Muscle of leg (tissue), 11 donors: Measurements from ENCODE around the gene ARHGDIG. TPM values are rescaled to one million over a fixed set of nuclear protein-coding genes. Genes with fewer than 3 reads are reported as not detected.

ENCODE experiments used
- DNase-seq: peaks from one replicate; pipeline ENCODE4 v3.0.0; 2013
- H3K27ac ChIP-seq: one replicate; pipeline ENCODE4 v1.5.1; 2013; ENCODE audit warnings: mild to moderate bottlenecking, low read length, control low read depth
- H3K27me3 ChIP-seq: one replicate; pipeline ENCODE4 v1.6.1; 2013; ENCODE audit warnings: low read length; ENCODE audit not compliant: control insufficient read depth, insufficient read depth
- H3K36me3 ChIP-seq: one replicate; pipeline ENCODE4 v1.6.1; 2013; ENCODE audit warnings: low read length; ENCODE audit not compliant: control insufficient read depth, insufficient read depth
- H3K4me1 ChIP-seq: one replicate; pipeline ENCODE4 v1.6.1; 2013; ENCODE audit warnings: low read length; ENCODE audit not compliant: control insufficient read depth, insufficient read depth
- H3K4me3 ChIP-seq: one replicate; pipeline ENCODE4 v1.5.1; 2013; ENCODE audit warnings: low read length, control low read depth
- H3K9me3 ChIP-seq: replicated peaks from 2 replicates; pipeline ENCODE4 v1.6.1; 2013; ENCODE audit warnings: low read depth, low read length; ENCODE audit not compliant: control insufficient read depth
- WGBS: methylation state at CpG from one replicate; pipeline ENCODE4 v1.1.5; 2013; ENCODE audit warnings: missing lambda C conversion rate; ENCODE audit not compliant: insufficient coverage; 5-methylcytosine and 5-hydroxymethylcytosine counted together
- polyA plus RNA-seq, 8 donors: library from polyadenylated mRNA; unstranded; fragments of 120-200 nt; gene quantifications; one replicate each; pipeline versions ENCODE4 v1.2.1 to v1.2.3, GENCODE V29; 2013; ENCODE audit warnings: inconsistent platforms in 1 of 8, low replicate concordance in 1 of 8; ENCODE audit not compliant: insufficient read length in 8 of 8, insufficient read depth in 1 of 8
- total RNA-seq: library from RNA; stranded (reverse); fragments of 120-200 nt; gene quantifications from one replicate; pipeline ENCODE4 v1.2.4, GENCODE V29; 2013

ARHGDIG gene
- total and polyA plus RNA-seq, 9 donors = 0.30 to 2.4 (median 0.66) TPM

DNA sequence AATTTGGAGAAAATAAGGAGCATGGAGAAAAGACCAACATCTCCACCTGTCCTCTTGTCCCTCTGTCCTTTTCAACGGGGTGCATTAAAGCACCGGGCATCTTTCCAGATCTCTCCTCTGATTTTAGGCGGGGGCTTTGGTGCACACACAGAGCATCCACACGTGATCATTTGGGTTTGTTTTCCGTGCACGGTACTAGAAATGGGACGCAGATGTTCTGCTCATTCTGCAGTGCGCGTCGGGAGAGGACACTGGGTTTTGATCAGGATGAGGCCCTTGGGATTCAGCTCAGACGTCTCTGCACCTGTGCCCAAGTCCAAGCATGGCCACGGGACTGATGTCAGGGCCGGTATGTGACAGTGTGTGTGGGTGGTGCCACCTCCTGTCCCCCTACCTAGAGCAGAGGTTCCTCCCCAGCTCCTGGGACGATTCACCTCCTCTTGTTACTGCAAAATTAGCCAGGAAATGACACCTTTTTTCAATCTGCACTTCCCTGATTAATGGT is 34.5 kb downstream of the ARHGDIG start:
- no peaks in the 10 kb centered on the region for H3K27me3 ChIP-seq
- no peaks in the 10 kb centered on the region for H3K9me3 ChIP-seq
- H3K27ac ChIP-seq = no peak overlapping the region
- no peak overlapping the region for H3K4me3 ChIP-seq
- 61% methylated on average over 10 of the region's 14 CpGs for WGBS
- H3K36me3 ChIP-seq = peaks cover 54% of the 10 kb centered on the region
- peaks cover 3% of the 10 kb centered on the region for H3K4me1 ChIP-seq
- DNase-seq = no peak

GRCh38 chr16:316741-317464 is 36.5 kb downstream of the ARHGDIG start:
- H3K27ac ChIP-seq = no peak overlapping the region
- H3K4me1 ChIP-seq = peaks cover 3% of the 10 kb centered on the region
- H3K36me3 ChIP-seq = peaks cover 44% of the 10 kb centered on the region
- no peaks in the 10 kb centered on the region for H3K27me3 ChIP-seq
- H3K9me3 ChIP-seq = no peaks in the 10 kb centered on the region
- no peak for DNase-seq
- WGBS = 83% methylated on average over 11 of the region's 19 CpGs
- H3K4me3 ChIP-seq = no peak overlapping the region

DNA sequence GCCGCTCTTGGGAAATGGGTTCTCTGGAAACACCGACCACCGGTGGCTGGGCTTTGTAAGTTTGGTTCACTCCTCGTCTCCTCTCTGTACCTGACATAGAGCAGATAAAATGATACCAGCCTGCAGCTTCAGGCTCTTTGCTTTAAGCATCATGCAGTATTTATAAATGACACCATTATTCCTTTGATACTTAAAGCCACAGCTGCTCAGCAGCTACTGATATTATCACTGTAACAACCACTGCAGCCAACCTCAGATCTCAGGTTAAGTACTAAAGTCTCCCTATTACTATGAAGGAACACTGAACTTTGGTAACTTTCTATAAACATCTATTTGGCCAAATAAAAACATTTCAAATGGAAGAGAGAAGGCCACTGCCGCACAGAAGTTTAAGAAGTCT is 37.2 kb downstream of the ARHGDIG start:
- Histone ChIP-seq H3K27ac (no peak overlapping the region), H3K36me3 (peaks cover 37% of the 10 kb centered on the region), H3K4me3 (no peak overlapping the region), H3K4me1 (peaks cover 3% of the 10 kb centered on the region), H3K9me3 (no peaks in the 10 kb centered on the region), H3K27me3 (no peaks in the 10 kb centered on the region)
- no peak for DNase-seq
- 94% methylated on average over 5 of the region's 5 CpGs for WGBS

DNA sequence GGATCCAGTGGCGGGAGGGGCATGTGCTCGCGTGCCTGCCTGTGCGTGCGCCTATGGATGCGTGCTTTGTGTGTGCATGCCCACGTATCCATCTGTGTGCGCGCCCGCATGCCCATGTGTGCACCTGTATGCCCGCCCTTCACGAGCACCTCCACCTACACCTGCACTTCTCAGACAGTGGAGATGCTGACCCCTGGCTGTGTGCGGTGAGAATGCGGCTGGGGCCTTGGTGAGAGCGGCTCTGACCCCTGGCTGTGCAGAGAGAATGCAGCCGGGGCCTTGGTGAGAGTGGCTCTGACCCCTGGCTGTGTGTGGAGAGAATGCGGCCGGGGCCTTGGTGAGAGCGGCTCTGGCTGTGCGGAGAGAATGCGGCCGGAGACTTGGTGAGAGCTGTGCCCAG is 38.2 kb downstream of the ARHGDIG start:
- H3K4me3 ChIP-seq = no peak overlapping the region
- H3K9me3 ChIP-seq = no peaks in the 10 kb centered on the region
- DNase-seq = no peak
- H3K4me1 ChIP-seq = peaks cover 3% of the 10 kb centered on the region
- peaks cover 27% of the 10 kb centered on the region for H3K36me3 ChIP-seq
- H3K27ac ChIP-seq = no peak overlapping the region
- H3K27me3 ChIP-seq = no peaks in the 10 kb centered on the region
- 81% methylated on average over 11 of the region's 22 CpGs for WGBS

- peaks cover 20% of the 10 kb centered on the region for H3K36me3 ChIP-seq
- no peak overlapping the region for H3K27ac ChIP-seq
- no peaks in the 10 kb centered on the region for H3K27me3 ChIP-seq
- H3K4me3 ChIP-seq = no peak overlapping the region
- H3K9me3 ChIP-seq = no peaks in the 10 kb centered on the region
- peaks cover 3% of the 10 kb centered on the region for H3K4me1 ChIP-seq
- no CpG with 5 or more reads among the region's 5 CpGs for WGBS
- DNase-seq = no peak
Observed at GRCh38 chr16:320206-320605, 39.8 kb downstream of the ARHGDIG start.

DNA sequence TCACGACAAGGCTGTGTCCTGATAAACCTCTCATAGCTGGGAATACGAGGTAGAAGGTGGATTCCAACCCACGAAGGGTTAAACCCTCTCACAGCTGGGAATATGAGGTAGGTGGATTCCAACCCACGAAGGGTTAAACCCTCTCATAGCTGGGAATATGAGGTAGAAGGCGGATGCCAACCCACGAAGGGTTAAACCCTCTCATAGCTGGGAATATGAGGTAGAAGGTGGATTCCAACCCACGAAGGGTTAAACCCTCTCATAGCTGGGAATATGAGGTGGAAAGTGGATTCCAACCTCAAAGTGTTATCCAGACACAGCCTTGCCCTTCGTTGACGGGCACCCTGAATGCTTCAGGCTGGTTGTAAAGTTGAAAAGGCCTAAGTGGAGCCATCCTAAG is 41.1 kb downstream of the ARHGDIG start:
- Histone ChIP-seq H3K4me3 (no peak overlapping the region), H3K4me1 (peaks cover 3% of the 10 kb centered on the region), H3K27ac (no peak overlapping the region), H3K9me3 (no peaks in the 10 kb centered on the region), H3K36me3 (peaks cover 23% of the 10 kb centered on the region), H3K27me3 (no peaks in the 10 kb centered on the region)
- DNase-seq = no peak
- 0% methylated on average over 2 of the region's 9 CpGs for WGBS

DNA sequence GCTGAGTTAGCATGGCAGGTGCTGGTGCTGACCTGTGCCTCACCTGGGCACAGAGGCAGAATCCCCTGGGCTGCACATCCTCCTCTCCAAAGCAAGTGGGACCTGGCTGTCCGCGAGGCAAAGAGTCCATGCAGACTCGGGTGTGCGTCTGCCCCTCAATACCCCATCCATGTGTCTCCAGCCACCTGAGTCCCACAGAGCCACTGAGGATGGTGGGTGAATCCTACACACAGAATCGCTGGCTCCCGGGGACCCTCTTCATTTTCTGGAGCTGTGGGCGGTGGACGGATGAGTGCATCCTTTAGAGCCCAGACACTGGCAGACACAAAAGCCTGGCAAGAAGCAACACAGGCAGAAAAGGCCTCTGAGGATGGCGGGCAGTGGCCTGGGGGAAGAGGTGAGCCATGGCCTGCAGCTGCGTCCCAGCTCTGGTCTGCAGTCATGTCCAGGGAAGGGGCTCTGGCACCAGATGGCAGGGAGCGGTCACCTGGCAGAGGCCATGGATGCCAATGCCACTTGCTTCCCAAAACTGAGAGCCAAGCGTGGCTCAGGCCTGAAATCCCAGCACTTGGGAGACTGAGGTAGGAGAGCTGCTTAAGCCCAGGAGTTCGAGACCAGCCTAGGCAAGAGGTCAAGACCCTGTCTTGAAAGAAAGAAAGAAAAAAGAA is 42.2 kb downstream of the ARHGDIG start:
- Histone ChIP-seq H3K27me3 (no peaks in the 10 kb centered on the region), H3K4me1 (peaks cover 9% of the 10 kb centered on the region), H3K4me3 (no peak overlapping the region), H3K36me3 (peaks cover 20% of the 10 kb centered on the region), H3K27ac (no peak overlapping the region), H3K9me3 (no peaks in the 10 kb centered on the region)
- no peak for DNase-seq
- WGBS = 81% methylated on average over 12 of the region's 13 CpGs

- Histone ChIP-seq H3K4me3 (no peak overlapping the region), H3K36me3 (peaks cover 12% of the 10 kb centered on the region), H3K4me1 (peaks cover 10% of the 10 kb centered on the region), H3K27ac (no peak overlapping the region), H3K9me3 (no peaks in the 10 kb centered on the region), H3K27me3 (no peaks in the 10 kb centered on the region)
- WGBS = 84% methylated on average over 17 of the region's 17 CpGs
- DNase-seq = no peak
Observed at GRCh38 chr16:324201-324450, 43.7 kb downstream of the ARHGDIG start.

- Histone ChIP-seq H3K36me3 (peaks cover 6% of the 10 kb centered on the region), H3K4me3 (no peak overlapping the region), H3K9me3 (no peaks in the 10 kb centered on the region), H3K4me1 (peaks cover 10% of the 10 kb centered on the region), H3K27ac (no peak overlapping the region), H3K27me3 (no peaks in the 10 kb centered on the region)
- no peak for DNase-seq
- whole genome bisulfite sequencing = 54% methylated on average over 55 of the region's 55 CpGs
Observed at GRCh38 chr16:324451-325334, 44.3 kb downstream of the ARHGDIG start.
